Esophagus muscularis mucosa (tissue), 4 donors: ENCODE measurements around the gene TMEM247. TPM values are rescaled to one million over a fixed set of nuclear protein-coding genes. Genes with fewer than 3 reads are reported as not detected.

Experiments
- DNase-seq: peaks from one replicate; pipeline ENCODE4 v3.0.0-alpha.2; 2017; ENCODE audit errors: extremely low spot score
- H3K27ac ChIP-seq, 4 donors: fragments of 200-600 bp; sonication (generic); replicated peaks in 1 of 4; 1 replicate in 3 of 4; 2 replicates in 1 of 4; pipeline ENCODE4 v1.5.1; 2016 to 2019; ENCODE audit warnings: mild to moderate bottlenecking in 1 of 4
- H3K27me3 ChIP-seq, 4 donors: fragments of 200-600 bp; sonication (generic); one replicate each; pipeline versions ENCODE4 v1.5.1 to v1.6.0; 2016 to 2019
- H3K36me3 ChIP-seq, 4 donors: fragments of 200-600 bp; sonication (generic); one replicate each; pipeline ENCODE4 v1.5.1; 2016 to 2019
- H3K4me1 ChIP-seq, 4 donors: fragments of 200-600 bp; sonication (generic); one replicate each; pipeline ENCODE4 v1.5.1; 2016 to 2019
- H3K4me3 ChIP-seq, 4 donors: fragments of 200-600 bp; sonication (generic); 1 replicate in 2 of 4; 2 replicates in 2 of 4; pipeline ENCODE4 v1.5.1; 2016 to 2019; ENCODE audit warnings: mild to moderate bottlenecking in 4 of 4, moderate library complexity in 1 of 4
- H3K9me3 ChIP-seq, 4 donors: fragments of 200-600 bp; sonication (generic); 1 replicate in 3 of 4; 2 replicates in 1 of 4; pipeline ENCODE4 v1.5.1; 2016 to 2019
- EP300 ChIP-seq: sonication (generic); formaldehyde crosslinking; IDR thresholded peaks from one replicate; pipeline ENCODE4 v1.6.1; 2017; ENCODE audit warnings: antibody characterized with exemption
- POLR2A ChIP-seq: fragments of 450-650 bp; IDR thresholded peaks from one replicate; pipeline ENCODE4 v1.6.1; 2017; ENCODE audit warnings: antibody characterized with exemption, moderate library complexity, mild to moderate bottlenecking, low read depth
- POLR2AphosphoS5 ChIP-seq, 2 donors: sonication (generic); formaldehyde crosslinking; IDR thresholded peaks; one replicate each; pipeline ENCODE4 v1.6.1; 2017; ENCODE audit warnings: antibody characterized with exemption in 2 of 2
- WGBS: methylation state at CpG from one replicate; pipeline ENCODE4 v1.1.5; 2018; 5-methylcytosine and 5-hydroxymethylcytosine counted together
- intact Hi-C: fragments of 100-400 bp; cut with DNase I; formaldehyde crosslinking; loops from one replicate; pipeline ENCODE4 v1.15.1; 2023
- total RNA-seq, 4 donors: library from RNA; depleted of rRNA; stranded (reverse); fragments of >200 nt; gene quantifications; one replicate each; pipeline versions ENCODE4 v1.1.0 to v1.2.1, GENCODE V29; 2016
- TF ChIP-seq, protein P1 (sequence below), 3 experiments: fragments of 200-600 bp in 2 of 3; fragments of 450-650 bp in 1 of 3; sonication (generic) in 2 of 3; IDR thresholded peaks; one replicate each; pipeline ENCODE4 v1.5.1; 2017 to 2019; ENCODE audit warnings: antibody characterized with exemption in 3 of 3, mild to moderate bottlenecking in 2 of 3, moderate library complexity in 1 of 3

The TMEM247 gene
- total RNA-seq, 4 donors from 2014 or later, result not detected

DNA sequence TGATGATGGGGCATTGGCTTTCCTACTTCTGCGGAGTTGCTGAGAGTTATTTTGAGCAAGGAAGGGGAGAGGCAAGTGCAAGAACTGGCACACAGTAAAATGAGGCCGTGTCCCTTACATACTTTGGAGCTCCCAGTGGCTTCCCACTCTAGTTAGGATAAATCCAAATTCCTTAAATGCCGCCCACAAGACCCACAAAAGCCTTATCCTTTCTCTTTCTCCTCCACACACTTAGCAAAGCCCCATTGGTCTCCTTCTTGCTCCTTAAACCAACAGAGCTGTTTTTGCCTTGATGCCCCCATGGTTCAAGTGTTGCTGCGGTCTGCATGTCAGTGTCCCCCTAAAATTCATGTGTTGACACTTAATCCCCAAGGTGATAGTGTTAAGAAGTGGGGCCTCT is 24.3 kb downstream of the TMEM247 start:
- intact Hi-C loops, result no loop called here
- Histone ChIP-seq H3K27me3 (no peaks in the 10 kb centered on the region), H3K4me1 (peaks cover 0 to 15% (median 13%) of the 10 kb centered on the region in 4 donors), H3K4me3 (no peak overlapping the region), H3K36me3 (no peaks in the 10 kb centered on the region), H3K27ac (no peak overlapping the region), H3K9me3 (no peaks in the 10 kb centered on the region)
- no peak for DNase-seq
- 89% methylated on average over 4 of the region's 4 CpGs for WGBS
- TF ChIP-seq, protein P1, sequence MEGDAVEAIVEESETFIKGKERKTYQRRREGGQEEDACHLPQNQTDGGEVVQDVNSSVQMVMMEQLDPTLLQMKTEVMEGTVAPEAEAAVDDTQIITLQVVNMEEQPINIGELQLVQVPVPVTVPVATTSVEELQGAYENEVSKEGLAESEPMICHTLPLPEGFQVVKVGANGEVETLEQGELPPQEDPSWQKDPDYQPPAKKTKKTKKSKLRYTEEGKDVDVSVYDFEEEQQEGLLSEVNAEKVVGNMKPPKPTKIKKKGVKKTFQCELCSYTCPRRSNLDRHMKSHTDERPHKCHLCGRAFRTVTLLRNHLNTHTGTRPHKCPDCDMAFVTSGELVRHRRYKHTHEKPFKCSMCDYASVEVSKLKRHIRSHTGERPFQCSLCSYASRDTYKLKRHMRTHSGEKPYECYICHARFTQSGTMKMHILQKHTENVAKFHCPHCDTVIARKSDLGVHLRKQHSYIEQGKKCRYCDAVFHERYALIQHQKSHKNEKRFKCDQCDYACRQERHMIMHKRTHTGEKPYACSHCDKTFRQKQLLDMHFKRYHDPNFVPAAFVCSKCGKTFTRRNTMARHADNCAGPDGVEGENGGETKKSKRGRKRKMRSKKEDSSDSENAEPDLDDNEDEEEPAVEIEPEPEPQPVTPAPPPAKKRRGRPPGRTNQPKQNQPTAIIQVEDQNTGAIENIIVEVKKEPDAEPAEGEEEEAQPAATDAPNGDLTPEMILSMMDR (IDR thresholded peaks at IDR 0.05), result no peak
- no peak for TF ChIP-seq POLR2AphosphoS5 (IDR thresholded peaks at IDR 0.05)
- TF ChIP-seq EP300, result no peak
- no peak for TF ChIP-seq POLR2A

DNA sequence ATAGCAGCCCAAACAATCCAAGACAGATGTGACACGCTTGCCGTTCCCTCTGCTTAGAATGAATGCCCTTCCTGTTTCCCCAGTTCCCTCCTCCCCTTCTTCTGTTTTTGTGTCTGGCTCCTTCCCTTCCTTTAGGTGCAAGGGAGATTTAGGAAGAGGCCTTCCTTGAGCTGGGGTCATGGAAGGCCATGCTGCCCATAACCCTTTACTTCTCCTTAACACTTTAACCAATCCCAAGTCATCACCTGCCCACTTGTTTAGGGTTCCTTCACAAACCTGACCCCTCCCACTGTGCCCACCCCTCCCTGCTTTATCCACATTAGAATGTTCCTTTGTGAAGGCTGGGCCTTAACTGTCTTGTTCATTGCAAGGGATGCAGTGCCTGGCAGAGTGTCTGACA is 24.9 kb downstream of the TMEM247 start:
- Histone ChIP-seq H3K4me1 (peaks cover 0 to 13% (median 11%) of the 10 kb centered on the region in 4 donors), H3K27me3 (no peaks in the 10 kb centered on the region), H3K36me3 (no peaks in the 10 kb centered on the region), H3K9me3 (no peaks in the 10 kb centered on the region), H3K27ac (no peak overlapping the region), H3K4me3 (no peak overlapping the region)
- TF ChIP-seq POLR2A (no peak), POLR2AphosphoS5 (IDR thresholded peaks at IDR 0.05) (no peak), EP300 (no peak)
- TF ChIP-seq, protein P1 (IDR thresholded peaks at IDR 0.05), result no peak
- intact Hi-C loops, result no loop called here
- no peak for DNase-seq
- WGBS, result 76% methylated on average over 2 of the region's 2 CpGs

DNA sequence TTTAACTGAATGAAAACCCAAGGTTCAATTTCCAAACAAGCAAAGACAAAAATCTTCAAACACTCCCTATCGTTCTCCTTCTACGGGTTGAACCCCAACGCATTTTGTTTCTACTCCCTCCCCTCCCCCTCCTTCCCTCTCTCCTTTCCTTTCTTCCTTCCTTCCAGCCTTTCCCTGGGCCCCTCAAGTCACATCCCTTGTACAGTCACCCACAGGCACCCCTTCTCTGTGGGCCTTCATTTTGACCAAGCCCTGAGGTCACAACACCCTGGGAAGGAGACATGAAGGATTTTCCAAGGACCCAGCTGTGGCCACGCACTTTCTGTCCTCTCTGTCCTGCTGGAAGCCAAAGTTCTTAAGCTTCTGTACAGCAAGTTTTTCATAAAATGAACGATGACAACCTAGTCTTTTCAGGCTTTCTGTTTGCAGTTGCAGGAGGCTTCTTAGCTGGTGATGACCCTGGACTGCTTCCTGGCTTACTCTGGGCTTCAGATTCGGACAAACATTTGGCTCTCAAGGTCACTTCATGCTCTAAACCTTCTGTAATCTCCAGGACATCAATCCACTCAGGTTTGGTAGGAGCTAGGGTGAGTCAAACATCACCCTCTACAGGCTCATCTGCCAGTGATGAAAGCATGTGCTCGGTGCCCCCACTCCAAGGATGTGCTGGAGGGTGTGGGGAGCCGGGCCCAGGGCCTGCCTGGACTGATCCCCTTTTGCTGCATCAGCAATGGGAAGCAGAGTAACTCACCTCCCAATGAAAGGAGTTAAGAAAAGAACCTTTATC is 25.5 kb downstream of the TMEM247 start:
- H3K9me3 ChIP-seq, result no peaks in the 10 kb centered on the region
- peaks cover 0 to 7% (median 5%) of the 10 kb centered on the region in 4 donors for H3K4me1 ChIP-seq
- intact Hi-C loops, result no loop called here
- H3K36me3 ChIP-seq, result no peaks in the 10 kb centered on the region
- 82% methylated on average over 8 of the region's 8 CpGs for WGBS
- no peak overlapping the region for H3K4me3 ChIP-seq
- no peaks in the 10 kb centered on the region for H3K27me3 ChIP-seq
- no peak overlapping the region for H3K27ac ChIP-seq
- no peak for DNase-seq
- TF ChIP-seq POLR2A (no peak), EP300 (no peak), POLR2AphosphoS5 (IDR thresholded peaks at IDR 0.05) (no peak)
- TF ChIP-seq, protein P1 (IDR thresholded peaks at IDR 0.05), result no peak

DNA sequence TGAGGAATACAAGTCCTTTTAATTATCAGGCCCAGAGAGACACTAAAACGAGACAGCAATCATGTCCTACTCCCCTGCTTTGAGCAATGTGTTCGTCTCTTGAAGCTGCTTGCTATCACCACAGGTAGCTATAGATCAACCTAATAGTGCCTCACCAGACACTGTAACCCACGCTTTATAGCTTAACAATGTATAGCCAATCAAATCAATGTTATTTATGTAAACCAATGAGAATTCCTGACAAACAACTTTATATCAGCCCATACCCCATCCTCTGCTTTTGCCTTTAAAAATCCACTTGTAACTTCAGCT is 26.1 kb downstream of the TMEM247 start:
- Histone ChIP-seq H3K9me3 (no peaks in the 10 kb centered on the region), H3K27me3 (no peaks in the 10 kb centered on the region), H3K4me3 (no peak overlapping the region), H3K27ac (no peak overlapping the region), H3K4me1 (peaks cover 0 to 5% (median 3%) of the 10 kb centered on the region in 4 donors), H3K36me3 (no peaks in the 10 kb centered on the region)
- WGBS, result 94% methylated on average over 3 of the region's 3 CpGs
- DNase-seq, result no peak
- intact Hi-C loops, result no loop called here
- TF ChIP-seq POLR2A, result no peak
- TF ChIP-seq POLR2AphosphoS5 (IDR thresholded peaks at IDR 0.05), result no peak
- TF ChIP-seq EP300, result no peak
- TF ChIP-seq, protein P1 (IDR thresholded peaks at IDR 0.05), result no peak
